Measurements from ENCODE around the gene HID1.

The HID1 gene

GRCh38 chr17:74941128-74941725 is 31.3 kb downstream of the HID1 start:
- no peak overlapping the region for H2AFZ ChIP-seq (ENCODE audit: low read length)
- DNase-seq: no peak
- H3K4me1 ChIP-seq (ENCODE audit: low read length): peaks cover 7% of the 10 kb centered on the region; the same call in 1 of the 2 replicates
- H3F3A ChIP-seq (ENCODE audit: insufficient read depth, low read length): no peaks in the 10 kb centered on the region
- TF ChIP-seq CTCF (IDR thresholded peaks at IDR 0.05; ENCODE audit: low read length) (no peak), EZH2phosphoT487 (IDR thresholded peaks at IDR 0.05; ENCODE audit: low read length) (no peak), EZH2 (optimal IDR thresholded peaks at IDR 0.05; ENCODE audit: low read depth, low read length) (no peak)
- H3K9me2 ChIP-seq (replicated peaks; ENCODE audit: insufficient read depth, low read length): no peaks in the 10 kb centered on the region
- no peaks in the 10 kb centered on the region for H3K36me3 ChIP-seq (replicated peaks; ENCODE audit: insufficient read depth, low read length)
- H3K27ac ChIP-seq (ENCODE audit: low read length): no peak overlapping the region
- no peaks in the 10 kb centered on the region for H4K20me1 ChIP-seq (ENCODE audit: insufficient read depth, low read length)
- no peak overlapping the region for H3K9ac ChIP-seq (ENCODE audit: low read length)
- H3K27me3 ChIP-seq (replicated peaks; ENCODE audit: insufficient read depth, low read length): peaks cover 84% of the 10 kb centered on the region
- H3K4me2 ChIP-seq (ENCODE audit: low read depth, low read length): no peak overlapping the region
- H3K79me2 ChIP-seq (ENCODE audit: low read length): no peaks in the 10 kb centered on the region
- no peaks in the 10 kb centered on the region for H3K9me3 ChIP-seq (replicated peaks; ENCODE audit: insufficient read depth, low read length)
- no peak overlapping the region for H3K4me3 ChIP-seq (ENCODE audit: low read length)

GRCh38 chr17:74939534-74939933 is 33.0 kb downstream of the HID1 start:
- Histone ChIP-seq H3K9me3 (replicated peaks; ENCODE audit: insufficient read depth, low read length) (no peaks in the 10 kb centered on the region), H3K27ac (ENCODE audit: low read length) (no peak overlapping the region), H4K20me1 (ENCODE audit: insufficient read depth, low read length) (no peaks in the 10 kb centered on the region), H3K4me2 (ENCODE audit: low read depth, low read length) (no peak overlapping the region), H3K4me1 (ENCODE audit: low read length) (no peaks in the 10 kb centered on the region), H3F3A (ENCODE audit: insufficient read depth, low read length) (no peaks in the 10 kb centered on the region), H3K9ac (ENCODE audit: low read length) (no peak overlapping the region), H3K4me3 (ENCODE audit: low read length) (no peak overlapping the region), H3K36me3 (replicated peaks; ENCODE audit: insufficient read depth, low read length) (no peaks in the 10 kb centered on the region), H3K27me3 (replicated peaks; ENCODE audit: insufficient read depth, low read length) (peaks cover 90% of the 10 kb centered on the region), H2AFZ (ENCODE audit: low read length) (no peak overlapping the region), H3K79me2 (ENCODE audit: low read length) (no peaks in the 10 kb centered on the region), H3K9me2 (replicated peaks; ENCODE audit: insufficient read depth, low read length) (no peaks in the 10 kb centered on the region)
- no peak for TF ChIP-seq EZH2 (optimal IDR thresholded peaks at IDR 0.05; ENCODE audit: low read depth, low read length)
- DNase-seq: no peak

GRCh38 chr17:74938194-74938950 is 34.2 kb downstream of the HID1 start:
- no peak for DNase-seq
- Histone ChIP-seq H3K4me3 (ENCODE audit: low read length) (no peak overlapping the region), H3K4me2 (ENCODE audit: low read depth, low read length) (no peak overlapping the region), H3K9me3 (replicated peaks; ENCODE audit: insufficient read depth, low read length) (no peaks in the 10 kb centered on the region), H3K9ac (ENCODE audit: low read length) (no peak overlapping the region), H3K27me3 (replicated peaks; ENCODE audit: insufficient read depth, low read length) (peaks cover 91% of the 10 kb centered on the region), H3K4me1 (ENCODE audit: low read length) (no peaks in the 10 kb centered on the region), H2AFZ (ENCODE audit: low read length) (no peak overlapping the region), H3F3A (ENCODE audit: insufficient read depth, low read length) (no peaks in the 10 kb centered on the region), H3K27ac (ENCODE audit: low read length) (no peak overlapping the region), H3K79me2 (ENCODE audit: low read length) (no peaks in the 10 kb centered on the region), H3K9me2 (replicated peaks; ENCODE audit: insufficient read depth, low read length) (no peaks in the 10 kb centered on the region), H4K20me1 (ENCODE audit: insufficient read depth, low read length) (no peaks in the 10 kb centered on the region), H3K36me3 (replicated peaks; ENCODE audit: insufficient read depth, low read length) (no peaks in the 10 kb centered on the region)
- TF ChIP-seq EZH2 (optimal IDR thresholded peaks at IDR 0.05; ENCODE audit: low read depth, low read length): no peak
- no peak for TF ChIP-seq CTCF (IDR thresholded peaks at IDR 0.05; ENCODE audit: low read length)
- TF ChIP-seq EZH2phosphoT487 (IDR thresholded peaks at IDR 0.05; ENCODE audit: low read length): no peak
